WTC11 (cell line): Measurements from ENCODE around the gene ADAM33. TPM values are rescaled to one million over a fixed set of nuclear protein-coding genes. Genes with fewer than 3 reads are reported as not detected.

Experiments
- ATAC-seq: fragments of 200-7000 bp; cut with Tn5 transposase; 2 replicates; pipeline ENCODE4 v1.10.0; 2021; ENCODE audit warnings: mild to moderate bottlenecking, moderate library complexity
- CTCF ChIA-PET: fragments of 300-600 bp; sonication (Branson Sonifier 250); formaldehyde crosslinking; loops from one replicate; lab custom pipeline; 2021; ENCODE audit warnings: antibody characterized with exemption; lab: Charles Lee
- POLR2A ChIA-PET: fragments of 350-600 bp; sonication (Branson Sonifier 250); formaldehyde crosslinking; loops from one replicate; lab custom pipeline; 2021; ENCODE audit warnings: antibody characterized with exemption; lab: Charles Lee
- DNase-seq: peaks from one replicate; pipeline ENCODE4 v3.0.0; 2021; ENCODE audit warnings: low spot score
- H3K27ac Mint-ChIP-seq: 2 replicates; pipeline ENCODE4 v1.8.0; 2021; ENCODE audit warnings: mixed read lengths
- H3K27me3 Mint-ChIP-seq: 2 replicates; pipeline ENCODE4 v1.8.0; 2021; ENCODE audit warnings: low read depth, mild to moderate bottlenecking, moderate library complexity, mixed read lengths
- H3K36me3 Mint-ChIP-seq: 2 replicates; pipeline ENCODE4 v1.8.0; 2021; ENCODE audit warnings: mixed read lengths
- H3K4me1 Mint-ChIP-seq: 2 replicates; pipeline ENCODE4 v1.8.0; 2022; ENCODE audit warnings: mixed read lengths
- H3K4me3 Mint-ChIP-seq: 2 replicates; pipeline ENCODE4 v1.8.0; 2021; ENCODE audit warnings: mild to moderate bottlenecking, moderate library complexity, mixed read lengths
- H3K9me3 Mint-ChIP-seq: 2 replicates; pipeline ENCODE4 v1.8.0; 2021; ENCODE audit warnings: mixed read lengths
- ATF1 ChIP-seq: sonication (generic); formaldehyde crosslinking; IDR thresholded peaks from 2 replicates; pipeline ENCODE4 v1.8.1; 2023; ENCODE audit warnings: mild to moderate bottlenecking, moderate library complexity, missing genetic modification reagents
- GRHL2 ChIP-seq: fragments of 250-450 bp; sonication (Bioruptor Pico); IDR thresholded peaks from 2 replicates; pipeline ENCODE4 v1.8.0; 2022; ENCODE audit warnings: mild to moderate bottlenecking, moderate library complexity; ENCODE audit not compliant: insufficient replicate concordance, severe bottlenecking
- MYBL2 ChIP-seq: sonication (generic); formaldehyde crosslinking; IDR thresholded peaks from 2 replicates; pipeline ENCODE4 v1.8.1; 2023; ENCODE audit warnings: mild to moderate bottlenecking, moderate library complexity, missing genetic modification reagents
- PRRX2 ChIP-seq: fragments of 250-450 bp; sonication (Bioruptor Pico); IDR thresholded peaks from 2 replicates; pipeline ENCODE4 v1.8.0; 2021; ENCODE audit warnings: mild to moderate bottlenecking
- RELA ChIP-seq: sonication (generic); formaldehyde crosslinking; IDR thresholded peaks from 2 replicates; pipeline ENCODE4 v1.8.1; 2022; ENCODE audit warnings: missing genetic modification reagents, mild to moderate bottlenecking, borderline replicate concordance
- SMAD3 ChIP-seq: sonication (generic); formaldehyde crosslinking; IDR thresholded peaks from 2 replicates; pipeline ENCODE4 v1.8.0; 2022; ENCODE audit warnings: missing genetic modification reagents, mild to moderate bottlenecking, borderline replicate concordance
- TEAD1 ChIP-seq: sonication (generic); formaldehyde crosslinking; IDR thresholded peaks from 2 replicates; pipeline ENCODE4 v1.8.0; 2022; ENCODE audit warnings: mild to moderate bottlenecking, missing genetic modification reagents
- ZNF121 ChIP-seq: sonication (generic); formaldehyde crosslinking; IDR thresholded peaks from 2 replicates; pipeline ENCODE4 v1.8.0; 2023; ENCODE audit warnings: missing genetic modification reagents
- ZNF138 ChIP-seq: sonication (generic); formaldehyde crosslinking; conservative IDR thresholded peaks from 2 replicates; pipeline ENCODE4 v1.8.1; 2022; ENCODE audit warnings: mild to moderate bottlenecking, moderate library complexity, missing genetic modification reagents
- ZNF232 ChIP-seq: sonication (generic); formaldehyde crosslinking; IDR thresholded peaks from 2 replicates; pipeline ENCODE4 v1.8.0; 2022; ENCODE audit warnings: mild to moderate bottlenecking, missing genetic modification reagents
- ZNF396 ChIP-seq: fragments of 250-450 bp; sonication (Bioruptor Pico); IDR thresholded peaks from 2 replicates; pipeline ENCODE4 v1.8.0; 2021; ENCODE audit warnings: mild to moderate bottlenecking, moderate library complexity, borderline replicate concordance
- total RNA-seq: library from RNA; stranded (reverse); gene quantifications from 3 replicates; pipeline ENCODE4 v1.2.3, GENCODE V29; 2021
- TF ChIP-seq, protein P1 (sequence below): sonication (generic); formaldehyde crosslinking; IDR thresholded peaks from 2 replicates; pipeline ENCODE4 v1.8.1; 2023; ENCODE audit warnings: mild to moderate bottlenecking, moderate library complexity, missing genetic modification reagents
- TF ChIP-seq, protein P2 (sequence below): sonication (generic); formaldehyde crosslinking; IDR thresholded peaks from 2 replicates; pipeline ENCODE4 v1.8.1; 2023; ENCODE audit warnings: mild to moderate bottlenecking, missing genetic modification reagents
- TF ChIP-seq, protein P3 (sequence below): sonication (generic); formaldehyde crosslinking; IDR thresholded peaks from 2 replicates; pipeline ENCODE4 v1.8.0; 2022; ENCODE audit warnings: mild to moderate bottlenecking, missing genetic modification reagents
- TF ChIP-seq, protein P4 (sequence below): sonication (generic); formaldehyde crosslinking; IDR thresholded peaks from 2 replicates; pipeline ENCODE4 v1.8.1; 2022; ENCODE audit warnings: mild to moderate bottlenecking, missing genetic modification reagents, moderate library complexity, borderline replicate concordance
- TF ChIP-seq, protein P5 (sequence below): sonication (generic); formaldehyde crosslinking; conservative IDR thresholded peaks from 2 replicates; pipeline ENCODE4 v1.8.1; 2023; ENCODE audit warnings: mild to moderate bottlenecking, low read depth, missing genetic modification reagents, moderate library complexity
- TF ChIP-seq, protein P6 (sequence below): fragments of 250-450 bp; sonication (Bioruptor Pico); IDR thresholded peaks from 2 replicates; pipeline ENCODE4 v1.9.0; 2021; ENCODE audit warnings: mild to moderate bottlenecking
- TF ChIP-seq, protein P7 (sequence below): sonication (generic); formaldehyde crosslinking; IDR thresholded peaks from 2 replicates; pipeline ENCODE4 v1.8.1; 2022; ENCODE audit warnings: missing genetic modification reagents, borderline replicate concordance

The ADAM33 gene
- total RNA-seq, 1 experiment from 2014 or later = 5.3 TPM

DNA sequence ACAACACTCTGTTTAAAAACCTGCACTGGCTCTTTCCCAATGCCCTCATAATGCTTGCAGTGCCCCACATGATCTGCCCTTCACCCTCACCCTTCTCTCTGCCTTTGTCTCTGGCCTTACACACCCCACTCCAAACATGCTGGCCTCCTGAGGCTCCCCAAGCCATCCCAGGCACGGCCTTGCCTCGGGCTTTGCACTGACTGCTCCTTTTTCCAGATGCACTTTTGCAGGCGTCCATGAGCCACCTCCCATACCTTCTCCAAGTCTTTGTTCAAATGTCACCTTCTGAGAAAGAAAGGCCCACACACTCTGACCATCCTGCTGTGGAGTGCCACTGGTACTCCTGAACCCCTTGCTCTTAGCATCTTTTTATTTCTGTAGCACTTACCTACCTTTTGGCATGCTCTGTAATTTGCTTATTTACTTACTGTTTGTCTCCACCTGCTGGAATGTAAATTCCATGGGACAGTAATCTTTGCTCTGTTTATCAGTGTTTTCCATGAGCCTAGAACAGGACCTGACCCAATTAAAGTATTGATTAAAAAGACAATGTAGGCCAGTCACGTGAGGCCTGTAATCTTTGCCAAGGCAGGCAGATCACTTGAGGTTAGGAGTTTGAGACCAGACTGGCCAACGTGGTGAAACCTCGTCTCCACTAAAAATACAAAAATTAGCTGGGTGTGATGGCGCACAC is 49.4 kb downstream of the ADAM33 start (continued):
- TF ChIP-seq, protein P1, sequence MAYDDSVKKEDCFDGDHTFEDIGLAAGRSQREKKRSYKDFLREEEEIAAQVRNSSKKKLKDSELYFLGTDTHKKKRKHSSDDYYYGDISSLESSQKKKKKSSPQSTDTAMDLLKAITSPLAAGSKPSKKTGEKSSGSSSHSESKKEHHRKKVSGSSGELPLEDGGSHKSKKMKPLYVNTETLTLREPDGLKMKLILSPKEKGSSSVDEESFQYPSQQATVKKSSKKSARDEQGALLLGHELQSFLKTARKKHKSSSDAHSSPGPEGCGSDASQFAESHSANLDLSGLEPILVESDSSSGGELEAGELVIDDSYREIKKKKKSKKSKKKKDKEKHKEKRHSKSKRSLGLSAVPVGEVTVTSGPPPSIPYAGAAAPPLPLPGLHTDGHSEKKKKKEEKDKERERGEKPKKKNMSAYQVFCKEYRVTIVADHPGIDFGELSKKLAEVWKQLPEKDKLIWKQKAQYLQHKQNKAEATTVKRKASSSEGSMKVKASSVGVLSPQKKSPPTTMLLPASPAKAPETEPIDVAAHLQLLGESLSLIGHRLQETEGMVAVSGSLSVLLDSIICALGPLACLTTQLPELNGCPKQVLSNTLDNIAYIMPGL (CRISPR knock-in tag) = no peak
- TF ChIP-seq MYBL2 (CRISPR knock-in tag) (no peak), PRRX2 (CRISPR knock-in tag) (no peak), ATF1 (no peak)
- TF ChIP-seq, all 79 proteins: peak for 0

DNA sequence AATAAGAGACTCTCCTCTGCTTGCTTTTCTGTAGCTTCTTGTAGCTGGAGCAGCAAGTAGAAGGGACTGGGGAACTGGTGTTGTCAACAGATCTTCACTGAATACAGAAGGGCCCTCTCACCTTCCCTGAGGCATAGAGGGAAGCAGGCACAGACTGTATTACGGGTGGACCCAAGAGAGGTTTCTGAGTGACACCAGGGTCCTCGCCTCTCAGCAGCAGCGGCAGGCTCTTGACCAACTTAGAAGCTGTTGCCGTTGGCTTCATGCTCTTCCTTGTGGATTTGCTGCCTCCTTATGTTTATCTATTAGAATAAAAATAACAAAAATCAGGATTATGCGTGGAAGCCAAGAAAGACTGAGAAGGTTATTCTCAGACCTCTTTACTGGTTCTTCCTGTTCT is 50.3 kb downstream of the ADAM33 start:
- POLR2A ChIA-PET = no interaction called here
- no peak overlapping the region for H3K4me3 Mint-ChIP-seq
- no peaks in the 10 kb centered on the region for H3K9me3 Mint-ChIP-seq
- ATAC-seq (no peak), DNase-seq (no peak)
- H3K4me1 Mint-ChIP-seq = peaks cover 12% of the 10 kb centered on the region
- no peak overlapping the region for H3K27ac Mint-ChIP-seq
- H3K36me3 Mint-ChIP-seq = peaks cover 4% of the 10 kb centered on the region
- CTCF ChIA-PET = interaction anchor here (0.6 to 0.7 kb wide), 2 partner anchors 7 to 315 kb away, joined by 3 to 5 read pairs; no protein-coding TSS in a partner anchor
- no peak for TF ChIP-seq SMAD3 (CRISPR knock-in tag)
- TF ChIP-seq, protein P2, sequence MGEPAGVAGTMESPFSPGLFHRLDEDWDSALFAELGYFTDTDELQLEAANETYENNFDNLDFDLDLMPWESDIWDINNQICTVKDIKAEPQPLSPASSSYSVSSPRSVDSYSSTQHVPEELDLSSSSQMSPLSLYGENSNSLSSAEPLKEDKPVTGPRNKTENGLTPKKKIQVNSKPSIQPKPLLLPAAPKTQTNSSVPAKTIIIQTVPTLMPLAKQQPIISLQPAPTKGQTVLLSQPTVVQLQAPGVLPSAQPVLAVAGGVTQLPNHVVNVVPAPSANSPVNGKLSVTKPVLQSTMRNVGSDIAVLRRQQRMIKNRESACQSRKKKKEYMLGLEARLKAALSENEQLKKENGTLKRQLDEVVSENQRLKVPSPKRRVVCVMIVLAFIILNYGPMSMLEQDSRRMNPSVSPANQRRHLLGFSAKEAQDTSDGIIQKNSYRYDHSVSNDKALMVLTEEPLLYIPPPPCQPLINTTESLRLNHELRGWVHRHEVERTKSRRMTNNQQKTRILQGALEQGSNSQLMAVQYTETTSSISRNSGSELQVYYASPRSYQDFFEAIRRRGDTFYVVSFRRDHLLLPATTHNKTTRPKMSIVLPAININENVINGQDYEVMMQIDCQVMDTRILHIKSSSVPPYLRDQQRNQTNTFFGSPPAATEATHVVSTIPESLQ = no peak
- TF ChIP-seq, protein P3, sequence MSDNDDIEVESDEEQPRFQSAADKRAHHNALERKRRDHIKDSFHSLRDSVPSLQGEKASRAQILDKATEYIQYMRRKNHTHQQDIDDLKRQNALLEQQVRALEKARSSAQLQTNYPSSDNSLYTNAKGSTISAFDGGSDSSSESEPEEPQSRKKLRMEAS = no peak
- TF ChIP-seq, protein P4, sequence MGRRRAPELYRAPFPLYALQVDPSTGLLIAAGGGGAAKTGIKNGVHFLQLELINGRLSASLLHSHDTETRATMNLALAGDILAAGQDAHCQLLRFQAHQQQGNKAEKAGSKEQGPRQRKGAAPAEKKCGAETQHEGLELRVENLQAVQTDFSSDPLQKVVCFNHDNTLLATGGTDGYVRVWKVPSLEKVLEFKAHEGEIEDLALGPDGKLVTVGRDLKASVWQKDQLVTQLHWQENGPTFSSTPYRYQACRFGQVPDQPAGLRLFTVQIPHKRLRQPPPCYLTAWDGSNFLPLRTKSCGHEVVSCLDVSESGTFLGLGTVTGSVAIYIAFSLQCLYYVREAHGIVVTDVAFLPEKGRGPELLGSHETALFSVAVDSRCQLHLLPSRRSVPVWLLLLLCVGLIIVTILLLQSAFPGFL = no peak
- no peak for TF ChIP-seq ZNF396
- no peak for TF ChIP-seq TEAD1 (CRISPR knock-in tag)
- no peak for TF ChIP-seq ZNF138 (CRISPR knock-in tag)
- TF ChIP-seq, protein P5, sequence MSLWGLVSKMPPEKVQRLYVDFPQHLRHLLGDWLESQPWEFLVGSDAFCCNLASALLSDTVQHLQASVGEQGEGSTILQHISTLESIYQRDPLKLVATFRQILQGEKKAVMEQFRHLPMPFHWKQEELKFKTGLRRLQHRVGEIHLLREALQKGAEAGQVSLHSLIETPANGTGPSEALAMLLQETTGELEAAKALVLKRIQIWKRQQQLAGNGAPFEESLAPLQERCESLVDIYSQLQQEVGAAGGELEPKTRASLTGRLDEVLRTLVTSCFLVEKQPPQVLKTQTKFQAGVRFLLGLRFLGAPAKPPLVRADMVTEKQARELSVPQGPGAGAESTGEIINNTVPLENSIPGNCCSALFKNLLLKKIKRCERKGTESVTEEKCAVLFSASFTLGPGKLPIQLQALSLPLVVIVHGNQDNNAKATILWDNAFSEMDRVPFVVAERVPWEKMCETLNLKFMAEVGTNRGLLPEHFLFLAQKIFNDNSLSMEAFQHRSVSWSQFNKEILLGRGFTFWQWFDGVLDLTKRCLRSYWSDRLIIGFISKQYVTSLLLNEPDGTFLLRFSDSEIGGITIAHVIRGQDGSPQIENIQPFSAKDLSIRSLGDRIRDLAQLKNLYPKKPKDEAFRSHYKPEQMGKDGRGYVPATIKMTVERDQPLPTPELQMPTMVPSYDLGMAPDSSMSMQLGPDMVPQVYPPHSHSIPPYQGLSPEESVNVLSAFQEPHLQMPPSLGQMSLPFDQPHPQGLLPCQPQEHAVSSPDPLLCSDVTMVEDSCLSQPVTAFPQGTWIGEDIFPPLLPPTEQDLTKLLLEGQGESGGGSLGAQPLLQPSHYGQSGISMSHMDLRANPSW (CRISPR knock-in tag) = no peak
- no peak for TF ChIP-seq ZNF232 (CRISPR knock-in tag)
- TF ChIP-seq RELA (CRISPR knock-in tag) = no peak
- H3K27me3 Mint-ChIP-seq = no peaks in the 10 kb centered on the region

DNA sequence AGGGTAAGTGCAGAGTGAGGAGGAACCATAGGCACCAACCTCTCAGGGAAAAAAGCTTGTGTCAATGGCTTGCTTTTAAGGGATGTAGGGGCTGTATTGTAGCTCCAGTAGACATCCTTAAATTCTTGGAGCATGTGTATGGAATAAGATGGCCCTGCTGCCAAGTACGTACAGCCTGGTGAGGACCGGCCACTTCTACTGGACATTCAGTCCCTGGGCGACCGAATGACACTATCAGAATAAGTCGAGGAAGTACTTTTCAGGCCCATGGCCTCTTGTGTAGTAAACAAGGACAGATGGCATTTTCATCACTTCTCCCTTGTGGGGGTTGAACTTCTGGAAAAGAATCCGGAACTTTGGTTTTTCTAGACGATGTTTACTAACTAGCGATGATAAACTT is 51.4 kb downstream of the ADAM33 start:
- H3K9me3 Mint-ChIP-seq = no peaks in the 10 kb centered on the region
- H3K36me3 Mint-ChIP-seq = peaks cover 4% of the 10 kb centered on the region
- DNase-seq = no peak
- H3K27me3 Mint-ChIP-seq = no peaks in the 10 kb centered on the region
- H3K4me1 Mint-ChIP-seq = peaks cover 12% of the 10 kb centered on the region
- ChIA-PET POLR2A (interaction anchor here (0.7 kb wide), 1 partner anchor 12 kb away, joined by 6 read pairs; no protein-coding TSS in a partner anchor), CTCF (interaction anchor here (0.6 to 1.8 kb wide), 4 partner anchors 67 to 165 kb away, joined by 3 to 6 read pairs (median 4); partner anchors contain the start of gene SPEF1)
- H3K4me3 Mint-ChIP-seq = no peak overlapping the region
- no peak overlapping the region for H3K27ac Mint-ChIP-seq
- ATAC-seq = no peak
- TF ChIP-seq GRHL2 (CRISPR knock-in tag) (no peak), ZNF121 (CRISPR knock-in tag) (no peak)
- TF ChIP-seq, protein P6, sequence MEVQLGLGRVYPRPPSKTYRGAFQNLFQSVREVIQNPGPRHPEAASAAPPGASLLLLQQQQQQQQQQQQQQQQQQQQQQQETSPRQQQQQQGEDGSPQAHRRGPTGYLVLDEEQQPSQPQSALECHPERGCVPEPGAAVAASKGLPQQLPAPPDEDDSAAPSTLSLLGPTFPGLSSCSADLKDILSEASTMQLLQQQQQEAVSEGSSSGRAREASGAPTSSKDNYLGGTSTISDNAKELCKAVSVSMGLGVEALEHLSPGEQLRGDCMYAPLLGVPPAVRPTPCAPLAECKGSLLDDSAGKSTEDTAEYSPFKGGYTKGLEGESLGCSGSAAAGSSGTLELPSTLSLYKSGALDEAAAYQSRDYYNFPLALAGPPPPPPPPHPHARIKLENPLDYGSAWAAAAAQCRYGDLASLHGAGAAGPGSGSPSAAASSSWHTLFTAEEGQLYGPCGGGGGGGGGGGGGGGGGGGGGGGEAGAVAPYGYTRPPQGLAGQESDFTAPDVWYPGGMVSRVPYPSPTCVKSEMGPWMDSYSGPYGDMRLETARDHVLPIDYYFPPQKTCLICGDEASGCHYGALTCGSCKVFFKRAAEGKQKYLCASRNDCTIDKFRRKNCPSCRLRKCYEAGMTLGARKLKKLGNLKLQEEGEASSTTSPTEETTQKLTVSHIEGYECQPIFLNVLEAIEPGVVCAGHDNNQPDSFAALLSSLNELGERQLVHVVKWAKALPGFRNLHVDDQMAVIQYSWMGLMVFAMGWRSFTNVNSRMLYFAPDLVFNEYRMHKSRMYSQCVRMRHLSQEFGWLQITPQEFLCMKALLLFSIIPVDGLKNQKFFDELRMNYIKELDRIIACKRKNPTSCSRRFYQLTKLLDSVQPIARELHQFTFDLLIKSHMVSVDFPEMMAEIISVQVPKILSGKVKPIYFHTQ (CRISPR knock-in tag) = no peak
- TF ChIP-seq, protein P7, sequence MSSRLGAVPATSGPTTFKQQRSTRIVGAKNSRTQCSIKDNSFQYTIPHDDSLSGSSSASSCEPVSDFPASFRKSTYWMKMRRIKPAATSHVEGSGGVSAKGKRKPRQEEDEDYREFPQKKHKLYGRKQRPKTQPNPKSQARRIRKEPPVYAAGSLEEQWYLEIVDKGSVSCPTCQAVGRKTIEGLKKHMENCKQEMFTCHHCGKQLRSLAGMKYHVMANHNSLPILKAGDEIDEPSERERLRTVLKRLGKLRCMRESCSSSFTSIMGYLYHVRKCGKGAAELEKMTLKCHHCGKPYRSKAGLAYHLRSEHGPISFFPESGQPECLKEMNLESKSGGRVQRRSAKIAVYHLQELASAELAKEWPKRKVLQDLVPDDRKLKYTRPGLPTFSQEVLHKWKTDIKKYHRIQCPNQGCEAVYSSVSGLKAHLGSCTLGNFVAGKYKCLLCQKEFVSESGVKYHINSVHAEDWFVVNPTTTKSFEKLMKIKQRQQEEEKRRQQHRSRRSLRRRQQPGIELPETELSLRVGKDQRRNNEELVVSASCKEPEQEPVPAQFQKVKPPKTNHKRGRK = no peak
- TF ChIP-seq, protein P2 = no peak
